Caco-2 (cell line): ENCODE measurements around the gene PPP1R37. TPM values are rescaled to one million over a fixed set of nuclear protein-coding genes. Genes with fewer than 3 reads are reported as not detected.
"Not testable (repeated sequence)": the region's sequence is repeated elsewhere in the genome, so short reads cannot be mapped to it uniquely, and the experiment has no call there.

Experiments
- BruUV-seq: library from RNA; stranded (reverse); fragments of 400-500 nt; replicated peaks from 2 replicates; lab custom pipeline; 2021; lab: Mats Ljungman, UMichigan
- CTCF ChIA-PET: fragments of 300-600 bp; sonication (Branson Sonifier 250); formaldehyde crosslinking; loops from one replicate; lab custom pipeline; 2022; ENCODE audit warnings: antibody characterized with exemption; lab: Charles Lee
- POLR2A ChIA-PET: fragments of 300-600 bp; sonication (Branson Sonifier 250); formaldehyde crosslinking; loops from one replicate; lab custom pipeline; 2022; ENCODE audit warnings: antibody characterized with exemption; lab: Charles Lee
- DNase-seq, 2 experiments: peaks; one replicate each; pipeline versions ENCODE4 v3.0.0 to v3.0.0-alpha.2; 2020 to 2022
- H3K27me3 ChIP-seq: replicated peaks from 2 replicates; pipeline ENCODE4 v1.6.0; 2011; ENCODE audit warnings: low read length; ENCODE audit not compliant: control insufficient read depth, insufficient read depth
- H3K36me3 ChIP-seq: 2 replicates; pipeline ENCODE4 v1.5.1; 2011; ENCODE audit warnings: low read length; ENCODE audit not compliant: control insufficient read depth, insufficient read depth
- H3K4me1 ChIP-seq: fragments of 250-450 bp; sonication (Bioruptor Pico); 2 replicates; pipeline ENCODE4 v1.5.1; 2020; ENCODE audit warnings: mild to moderate bottlenecking
- H3K4me3 ChIP-seq: 2 replicates; pipeline ENCODE4 v1.5.1; 2011; ENCODE audit warnings: low read depth, mild to moderate bottlenecking, control low read depth, low read length
- H3K9me3 ChIP-seq: fragments of 250-450 bp; sonication (Bioruptor Pico); 2 replicates; pipeline ENCODE4 v1.5.1; 2020; ENCODE audit warnings: mild to moderate bottlenecking, moderate library complexity
- H3K27ac Mint-ChIP-seq: one replicate; pipeline ENCODE4 v1.8.0; 2022; ENCODE audit warnings: mixed read lengths; ENCODE audit not compliant: unreplicated experiment
- H3K27me3 Mint-ChIP-seq: one replicate; pipeline ENCODE4 v1.8.0; 2022; ENCODE audit warnings: mixed read lengths; ENCODE audit not compliant: insufficient read depth, unreplicated experiment
- H3K36me3 Mint-ChIP-seq: one replicate; pipeline ENCODE4 v1.8.0; 2022; ENCODE audit warnings: mild to moderate bottlenecking, mixed read lengths; ENCODE audit not compliant: insufficient read depth, unreplicated experiment
- H3K4me1 Mint-ChIP-seq: one replicate; pipeline ENCODE4 v1.8.0; 2022; ENCODE audit warnings: low read depth, mixed read lengths; ENCODE audit not compliant: unreplicated experiment
- H3K4me3 Mint-ChIP-seq: one replicate; pipeline ENCODE4 v1.8.0; 2022; ENCODE audit warnings: mild to moderate bottlenecking, moderate library complexity, mixed read lengths; ENCODE audit not compliant: unreplicated experiment
- H3K9me3 Mint-ChIP-seq: one replicate; pipeline ENCODE4 v1.8.0; 2022; ENCODE audit warnings: mixed read lengths; ENCODE audit not compliant: unreplicated experiment
- intact Hi-C: fragments of 100-400 bp; cut with micrococcal nuclease; formaldehyde crosslinking; loops from one replicate; pipeline ENCODE4 v1.10.0; 2022; ENCODE audit not compliant: unreplicated experiment
- total RNA-seq: library from RNA; stranded (reverse); gene quantifications from 2 replicates; pipeline ENCODE4 v1.2.3, GENCODE V29; 2022
- TF ChIP-seq, protein P1 (sequence below), 2 experiments: fragments of 200-600 bp in 1 of 2; IDR thresholded peaks; 1 replicate in 1 of 2; 2 replicates in 1 of 2; pipeline versions ENCODE4 v1.5.1 to v1.8.0; 2011 to 2022; ENCODE audit warnings: antibody characterized with exemption in 1 of 2, control low read depth in 1 of 2, inconsistent platforms in 1 of 2, low read depth in 1 of 2, low read length in 1 of 2, mild to moderate bottlenecking in 1 of 2, moderate library complexity in 1 of 2; ENCODE audit not compliant: insufficient read depth in 1 of 2, severe bottlenecking in 1 of 2, unreplicated experiment in 1 of 2

PPP1R37 gene
- total RNA-seq, 1 experiment from 2014 or later, result 42.1 TPM

DNA sequence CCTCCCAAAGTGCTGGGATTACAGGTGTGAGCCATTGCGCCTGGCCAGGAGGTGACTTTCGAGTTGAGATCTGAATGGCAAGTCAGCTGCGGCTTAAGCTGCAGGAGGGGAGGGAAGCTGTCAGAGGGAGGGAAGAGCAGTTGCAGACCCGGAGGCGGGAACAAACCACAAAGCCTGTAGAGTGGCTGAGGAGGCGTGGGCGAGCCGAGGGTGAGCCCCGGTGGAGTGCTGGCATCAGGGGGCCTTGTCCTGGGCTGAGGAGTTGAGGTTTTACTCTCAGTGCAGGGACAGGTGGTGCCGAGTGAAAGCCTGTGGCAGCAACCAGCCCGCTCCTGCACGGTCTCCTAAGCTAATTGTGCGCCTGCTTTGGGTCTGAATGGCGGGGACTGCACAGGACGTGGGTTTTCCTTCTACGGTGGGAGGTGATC is 24.2 kb downstream of the PPP1R37 start:
- no peaks in the 10 kb centered on the region for H3K27me3 Mint-ChIP-seq
- H3K4me3 Mint-ChIP-seq, result no peak overlapping the region
- ChIA-PET POLR2A (interaction anchor here (1.1 kb wide), 1 partner anchor 25 kb away, joined by 4 read pairs; the partner anchor contains the start of gene PPP1R37), CTCF (interaction anchor here (1.7 kb wide), 1 partner anchor 44 kb away, joined by 3 read pairs; the partner anchor contains the start of gene NKPD1)
- intact Hi-C loops, result no loop called here
- H3K9me3 ChIP-seq, result no peaks in the 10 kb centered on the region
- peaks cover 22% of the 10 kb centered on the region for H3K4me1 ChIP-seq
- peaks cover 33% of the 10 kb centered on the region for H3K4me1 Mint-ChIP-seq
- H3K9me3 Mint-ChIP-seq, result no peaks in the 10 kb centered on the region
- no peaks in the 10 kb centered on the region for H3K36me3 ChIP-seq
- TF ChIP-seq, protein P1, sequence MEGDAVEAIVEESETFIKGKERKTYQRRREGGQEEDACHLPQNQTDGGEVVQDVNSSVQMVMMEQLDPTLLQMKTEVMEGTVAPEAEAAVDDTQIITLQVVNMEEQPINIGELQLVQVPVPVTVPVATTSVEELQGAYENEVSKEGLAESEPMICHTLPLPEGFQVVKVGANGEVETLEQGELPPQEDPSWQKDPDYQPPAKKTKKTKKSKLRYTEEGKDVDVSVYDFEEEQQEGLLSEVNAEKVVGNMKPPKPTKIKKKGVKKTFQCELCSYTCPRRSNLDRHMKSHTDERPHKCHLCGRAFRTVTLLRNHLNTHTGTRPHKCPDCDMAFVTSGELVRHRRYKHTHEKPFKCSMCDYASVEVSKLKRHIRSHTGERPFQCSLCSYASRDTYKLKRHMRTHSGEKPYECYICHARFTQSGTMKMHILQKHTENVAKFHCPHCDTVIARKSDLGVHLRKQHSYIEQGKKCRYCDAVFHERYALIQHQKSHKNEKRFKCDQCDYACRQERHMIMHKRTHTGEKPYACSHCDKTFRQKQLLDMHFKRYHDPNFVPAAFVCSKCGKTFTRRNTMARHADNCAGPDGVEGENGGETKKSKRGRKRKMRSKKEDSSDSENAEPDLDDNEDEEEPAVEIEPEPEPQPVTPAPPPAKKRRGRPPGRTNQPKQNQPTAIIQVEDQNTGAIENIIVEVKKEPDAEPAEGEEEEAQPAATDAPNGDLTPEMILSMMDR (IDR thresholded peaks at IDR 0.05; ENCODE audit: insufficient read depth in 1 of 2, low read depth in 1 of 2, low read length in 1 of 2, severe bottlenecking in 1 of 2, unreplicated experiment in 1 of 2), result no peak
- H3K27ac Mint-ChIP-seq, result peak overlapping the region; percentile 49
- H3K36me3 Mint-ChIP-seq, result peaks cover 13% of the 10 kb centered on the region
- BruUV-seq, result no TSS peak
- H3K27me3 ChIP-seq, result no peaks in the 10 kb centered on the region
- H3K4me3 ChIP-seq, result no peak overlapping the region
- no peak for DNase-seq

DNA sequence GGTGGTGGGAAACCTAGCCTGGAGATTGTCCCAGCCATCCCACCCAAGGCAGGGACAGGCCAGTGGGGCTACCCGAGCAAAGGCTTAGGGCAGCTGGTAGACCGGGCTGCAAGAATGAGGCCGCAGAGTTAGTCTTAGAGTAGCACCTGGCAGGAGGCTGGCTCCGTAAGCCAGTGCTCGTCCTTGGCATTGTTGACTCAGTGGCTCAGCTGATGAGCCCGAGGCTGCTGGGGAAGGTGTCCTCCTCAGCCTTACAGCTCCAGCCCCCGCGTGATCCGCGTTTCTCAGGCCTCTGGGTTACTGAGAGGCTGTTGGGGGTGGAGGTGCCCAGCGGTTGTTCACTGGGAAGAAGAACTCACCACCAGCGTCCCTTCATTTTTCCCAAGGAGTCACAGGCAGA is 24.7 kb downstream of the PPP1R37 start:
- H3K9me3 ChIP-seq, result no peaks in the 10 kb centered on the region
- H3K9me3 Mint-ChIP-seq, result no peaks in the 10 kb centered on the region
- no peak overlapping the region for H3K4me3 ChIP-seq
- POLR2A ChIA-PET, result interaction anchor here (1.1 kb wide), 1 partner anchor 25 kb away, joined by 4 read pairs; the partner anchor contains the start of gene PPP1R37
- peaks cover 33% of the 10 kb centered on the region for H3K4me1 Mint-ChIP-seq
- TF ChIP-seq, protein P1 (IDR thresholded peaks at IDR 0.05; ENCODE audit: insufficient read depth in 1 of 2, low read depth in 1 of 2, low read length in 1 of 2, severe bottlenecking in 1 of 2, unreplicated experiment in 1 of 2), result no peak
- H3K4me1 ChIP-seq, result peaks cover 22% of the 10 kb centered on the region
- H3K27me3 ChIP-seq, result no peaks in the 10 kb centered on the region
- CTCF ChIA-PET, result interaction anchor here (1.7 kb wide), 1 partner anchor 43 kb away, joined by 3 read pairs; the partner anchor contains the start of gene NKPD1
- intact Hi-C loops, result no loop called here
- no TSS peak for BruUV-seq
- no peak overlapping the region for H3K27ac Mint-ChIP-seq
- peaks cover 18% of the 10 kb centered on the region for H3K36me3 Mint-ChIP-seq
- no peak for DNase-seq
- H3K36me3 ChIP-seq, result no peaks in the 10 kb centered on the region
- no peaks in the 10 kb centered on the region for H3K27me3 Mint-ChIP-seq
- no peak overlapping the region for H3K4me3 Mint-ChIP-seq

DNA sequence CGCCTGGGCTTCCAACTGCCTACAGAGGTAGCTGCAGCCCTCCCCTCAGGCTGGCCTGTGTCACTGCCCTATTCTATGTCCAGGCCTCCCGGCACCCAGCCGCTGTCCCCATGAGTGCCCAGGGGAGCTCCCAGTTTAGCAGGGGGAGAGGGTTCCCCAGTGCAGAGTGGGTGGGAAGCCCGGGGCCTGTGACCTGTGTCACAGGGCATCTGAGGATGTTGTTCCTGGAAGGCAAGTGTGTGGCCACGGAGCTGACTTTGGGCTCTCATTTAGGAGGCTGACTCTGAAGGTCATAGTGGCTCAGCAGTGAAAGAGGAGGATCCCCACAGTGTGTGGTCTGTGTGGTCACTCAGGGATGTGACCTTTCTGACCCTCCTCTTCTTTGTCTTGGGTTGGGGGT is 25.1 kb downstream of the PPP1R37 start:
- ChIA-PET CTCF (interaction anchor here (1.7 kb wide), 1 partner anchor 43 kb away, joined by 3 read pairs; the partner anchor contains the start of gene NKPD1), POLR2A (interaction anchor here (1.1 kb wide), 1 partner anchor 25 kb away, joined by 4 read pairs; the partner anchor contains the start of gene PPP1R37)
- BruUV-seq, result no TSS peak
- Mint-ChIP-seq H3K27me3 (no peaks in the 10 kb centered on the region), H3K9me3 (no peaks in the 10 kb centered on the region), H3K4me1 (peaks cover 33% of the 10 kb centered on the region), H3K36me3 (peaks cover 22% of the 10 kb centered on the region), H3K4me3 (no peak overlapping the region), H3K27ac (no peak overlapping the region)
- Histone ChIP-seq H3K4me3 (no peak overlapping the region), H3K4me1 (peaks cover 20% of the 10 kb centered on the region), H3K9me3 (no peaks in the 10 kb centered on the region), H3K36me3 (no peaks in the 10 kb centered on the region), H3K27me3 (no peaks in the 10 kb centered on the region)
- intact Hi-C loops, result no loop called here
- TF ChIP-seq, protein P1 (IDR thresholded peaks at IDR 0.05; ENCODE audit: insufficient read depth in 1 of 2, low read depth in 1 of 2, low read length in 1 of 2, severe bottlenecking in 1 of 2, unreplicated experiment in 1 of 2), result no peak
- no peak for DNase-seq

- H3K36me3 ChIP-seq, H3K9me3 ChIP-seq, H3K27me3 Mint-ChIP-seq, intact Hi-C loops, DNase-seq, H3K9me3 Mint-ChIP-seq, H3K27ac Mint-ChIP-seq, H3K4me3 ChIP-seq, H3K4me3 Mint-ChIP-seq, POLR2A ChIA-PET, H3K27me3 ChIP-seq, BruUV-seq: not testable (repeated sequence)
- Mint-ChIP-seq H3K4me1 (peaks cover 30% of the 10 kb centered on the region), H3K36me3 (peaks cover 25% of the 10 kb centered on the region)
- peaks cover 18% of the 10 kb centered on the region for H3K4me1 ChIP-seq
- CTCF ChIA-PET, result interaction anchor here (1.7 kb wide), 1 partner anchor 42 kb away, joined by 3 read pairs; the partner anchor contains the start of gene NKPD1
Observed at GRCh38 chr19:45118591-45119355, 25.8 kb downstream of the PPP1R37 start.
